K562 (cell line): ENCODE results near the gene DIP2C.

ENCODE experiments used
- BCL6 ChIP-seq: fragments of 250-450 bp; sonication (Bioruptor Pico); IDR thresholded peaks from 2 replicates; pipeline ENCODE4 v1.4.0; 2020
- CCAR2 ChIP-seq: fragments of 200-400 bp; formaldehyde crosslinking; IDR thresholded peaks from 2 replicates; pipeline ENCODE4 v1.6.1; 2017; ENCODE audit warnings: mild to moderate bottlenecking, low read depth, low read length
- CEBPB ChIP-seq: fragments of 450-650 bp; IDR thresholded peaks from 2 replicates; pipeline ENCODE4 v1.6.1; 2016; ENCODE audit warnings: missing genetic modification characterization, missing compliant biosample characterization
- MAX ChIP-seq: sonication (generic); formaldehyde crosslinking; IDR thresholded peaks from 2 replicates; pipeline ENCODE4 v1.9.0; 2022; ENCODE audit warnings: mild to moderate bottlenecking, missing genetic modification reagents
- NCOA4 ChIP-seq: fragments of 450-650 bp; IDR thresholded peaks from 2 replicates; pipeline ENCODE4 v1.6.1; 2018; ENCODE audit warnings: mild to moderate bottlenecking; ENCODE audit not compliant: partially characterized antibody
- POLR2AphosphoS5 ChIP-seq: IDR thresholded peaks from 2 replicates; pipeline ENCODE4 v1.6.1; 2011; ENCODE audit warnings: mild to moderate bottlenecking, low read depth, low read length, moderate library complexity; ENCODE audit not compliant: control insufficient read depth, insufficient read depth
- SETDB1 ChIP-seq: IDR thresholded peaks from one replicate; pipeline ENCODE4 v1.6.1; 2012; ENCODE audit warnings: low read length, control low read depth, inconsistent platforms
- TRIM24 ChIP-seq, 2 experiments: fragments of 450-650 bp; IDR thresholded peaks; 2 replicates each; pipeline ENCODE4 v1.6.1; 2016
- ZNF311 ChIP-seq: fragments of 250-450 bp; sonication (Bioruptor Pico); IDR thresholded peaks from 2 replicates; pipeline ENCODE4 v1.4.0; 2020; ENCODE audit warnings: mild to moderate bottlenecking, moderate library complexity
- ZNF561 ChIP-seq: fragments of 450-650 bp; formaldehyde crosslinking; conservative IDR thresholded peaks from 2 replicates; pipeline ENCODE4 v1.4.0; 2020; ENCODE audit warnings: mild to moderate bottlenecking, moderate library complexity
- TF ChIP-seq, protein P1 (sequence below): conservative IDR thresholded peaks from 2 replicates; pipeline ENCODE4 v1.6.1; 2011; ENCODE audit warnings: low read depth, mild to moderate bottlenecking, low read length; ENCODE audit not compliant: control insufficient read depth

GRCh38 chr10:593901-594457, 95.5 kb downstream of the DIP2C start:
- TF ChIP-seq CEBPB (no peak), POLR2AphosphoS5 (no peak), ZNF561 (CRISPR knock-in tag) (no peak), ZNF311 (CRISPR knock-in tag) (no peak), TRIM24 (IDR thresholded peaks at IDR 0.05) (no peak), MAX (CRISPR knock-in tag) (no peak), SETDB1 (no peak), CCAR2 (no peak), BCL6 (CRISPR knock-in tag) (no peak), NCOA4 (no peak)
- TF ChIP-seq, protein P1, sequence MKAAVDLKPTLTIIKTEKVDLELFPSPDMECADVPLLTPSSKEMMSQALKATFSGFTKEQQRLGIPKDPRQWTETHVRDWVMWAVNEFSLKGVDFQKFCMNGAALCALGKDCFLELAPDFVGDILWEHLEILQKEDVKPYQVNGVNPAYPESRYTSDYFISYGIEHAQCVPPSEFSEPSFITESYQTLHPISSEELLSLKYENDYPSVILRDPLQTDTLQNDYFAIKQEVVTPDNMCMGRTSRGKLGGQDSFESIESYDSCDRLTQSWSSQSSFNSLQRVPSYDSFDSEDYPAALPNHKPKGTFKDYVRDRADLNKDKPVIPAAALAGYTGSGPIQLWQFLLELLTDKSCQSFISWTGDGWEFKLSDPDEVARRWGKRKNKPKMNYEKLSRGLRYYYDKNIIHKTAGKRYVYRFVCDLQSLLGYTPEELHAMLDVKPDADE, result no peak
